B cell (primary cell): ENCODE measurements around the gene CAMTA1. TPM values are rescaled to one million over a fixed set of nuclear protein-coding genes. Genes with fewer than 3 reads are reported as not detected.
"Not testable (repeated sequence)": the region's sequence is repeated elsewhere in the genome, so short reads cannot be mapped to it uniquely, and the experiment has no call there.

ENCODE experiments used
- ATAC-seq: fragments of 200-7000 bp; cut with Tn5 transposase; one replicate; pipeline ENCODE4 v1.10.0; 2021; ENCODE audit warnings: low read depth, mild to moderate bottlenecking, moderate number of reproducible peaks, moderate library complexity
- CTCF ChIA-PET: fragments of 350-600 bp; sonication (Branson Sonifier 250); formaldehyde crosslinking; loops from one replicate; lab custom pipeline; 2021; ENCODE audit warnings: antibody characterized with exemption, inconsistent platforms; lab: Charles Lee
- POLR2A ChIA-PET: fragments of 350-600 bp; sonication (Branson Sonifier 250); formaldehyde crosslinking; loops from one replicate; lab custom pipeline; 2021; ENCODE audit warnings: antibody characterized with exemption; lab: Charles Lee
- DNase-seq: peaks from one replicate; pipeline ENCODE4 v3.0.0; 2013
- H2AFZ ChIP-seq: 2 replicates; pipeline ENCODE4 v1.6.1; 2012; ENCODE audit warnings: mild to moderate bottlenecking, low read depth, low read length; ENCODE audit not compliant: insufficient read depth, poor library complexity, severe bottlenecking
- H3K27ac ChIP-seq, 2 donors: 1 replicate in 1 of 2; 2 replicates in 1 of 2; pipeline ENCODE4 v1.5.1; 2012 to 2013; ENCODE audit warnings: low read length in 2 of 2, mild to moderate bottlenecking in 2 of 2, moderate library complexity in 1 of 2
- H3K27me3 ChIP-seq, 4 experiments: fragments of 200-600 bp in 1 of 4; sonication (generic) in 1 of 4; replicated peaks in 1 of 4; 1 replicate in 2 of 4; 2 replicates in 2 of 4; pipeline versions ENCODE4 v1.6.1 to v1.7.0; 2013 to 2016; ENCODE audit warnings: low read length in 3 of 4, mild to moderate bottlenecking in 2 of 4, mixed read lengths in 1 of 4, moderate library complexity in 1 of 4; ENCODE audit not compliant: insufficient read depth in 4 of 4, control insufficient read depth in 3 of 4; ENCODE audit errors: control extremely low read depth in 1 of 4
- H3K36me3 ChIP-seq, 2 experiments: replicated peaks in 1 of 2; 1 replicate in 1 of 2; 2 replicates in 1 of 2; pipeline versions ENCODE4 v1.6.1 to v1.7.1; 2013; ENCODE audit warnings: low read length in 1 of 2; ENCODE audit not compliant: insufficient read depth in 2 of 2, control insufficient read depth in 1 of 2; ENCODE audit errors: control extremely low read depth in 1 of 2, extremely low read depth in 1 of 2
- H3K4me1 ChIP-seq, 2 donors: fragments of 200-600 bp in 1 of 2; sonication (generic) in 1 of 2; 1 replicate in 1 of 2; 2 replicates in 1 of 2; pipeline versions ENCODE4 v1.5.1 to v1.6.1; 2013 to 2017; ENCODE audit warnings: low read length in 2 of 2; ENCODE audit not compliant: control insufficient read depth in 2 of 2, insufficient read depth in 2 of 2
- H3K4me2 ChIP-seq: replicated peaks from 2 replicates; pipeline ENCODE3; 2012; ENCODE audit warnings: mild to moderate bottlenecking, low read depth, low read length; ENCODE audit not compliant: poor library complexity, severe bottlenecking
- H3K4me3 ChIP-seq, 5 experiments: fragments of 200-600 bp in 1 of 5; sonication (generic) in 1 of 5; 1 replicate in 3 of 5; 2 replicates in 2 of 5; pipeline versions ENCODE4 v1.5.1 to v1.7.0; 2011 to 2016; ENCODE audit warnings: low read length in 4 of 5, mild to moderate bottlenecking in 4 of 5, low read depth in 2 of 5, control low read depth in 1 of 5, moderate library complexity in 1 of 5; ENCODE audit not compliant: insufficient read depth in 1 of 5; ENCODE audit errors: control extremely low read depth in 1 of 5, extremely low read depth in 1 of 5
- H3K79me2 ChIP-seq: fragments of 200-600 bp; sonication (generic); one replicate; pipeline ENCODE4 v1.6.0; 2016; ENCODE audit warnings: low read length; ENCODE audit not compliant: control insufficient read depth, insufficient read depth
- H3K9ac ChIP-seq: fragments of 200-600 bp; sonication (generic); 2 replicates; pipeline ENCODE4 v1.6.1; 2017; ENCODE audit warnings: mild to moderate bottlenecking, low read length, moderate library complexity
- H3K9me3 ChIP-seq, 3 donors: one replicate each; pipeline versions ENCODE4 v1.6.1 to v1.7.1; 2013; ENCODE audit warnings: low read length in 2 of 3; ENCODE audit not compliant: control insufficient read depth in 2 of 3, insufficient read depth in 1 of 3; ENCODE audit errors: control extremely low read depth in 1 of 3
- H4K20me1 ChIP-seq: 2 replicates; pipeline ENCODE4 v1.6.0; 2012; ENCODE audit warnings: mild to moderate bottlenecking, low read length; ENCODE audit not compliant: insufficient read depth, control insufficient read depth, poor library complexity, severe bottlenecking
- H3K27ac Mint-ChIP-seq: one replicate; pipeline ENCODE4 v1.8.0; 2021; ENCODE audit warnings: mixed read lengths
- H3K27me3 Mint-ChIP-seq: one replicate; pipeline ENCODE4 v1.8.0; 2021; ENCODE audit warnings: mixed read lengths
- H3K4me1 Mint-ChIP-seq: one replicate; pipeline ENCODE4 v1.8.0; 2021; ENCODE audit warnings: mixed read lengths
- H3K4me3 Mint-ChIP-seq: one replicate; pipeline ENCODE4 v1.8.0; 2021; ENCODE audit warnings: mixed read lengths
- H3K9me3 Mint-ChIP-seq: one replicate; pipeline ENCODE4 v1.8.0; 2022; ENCODE audit warnings: mixed read lengths; ENCODE audit not compliant: insufficient read depth
- CTCF ChIP-seq: fragments of 200-600 bp; IDR thresholded peaks from one replicate; pipeline ENCODE4 v1.8.0; 2022; ENCODE audit warnings: antibody characterized with exemption, mild to moderate bottlenecking
- EZH2 ChIP-seq: IDR thresholded peaks from 2 replicates; pipeline ENCODE4 v1.6.1; 2012; ENCODE audit warnings: borderline replicate concordance, low read depth, mild to moderate bottlenecking, moderate library complexity, low read length; ENCODE audit not compliant: insufficient read depth, poor library complexity, severe bottlenecking
- WGBS: methylation state at CpG from one replicate; pipeline ENCODE4 v1.1.5; 2013; ENCODE audit warnings: missing lambda C conversion rate; ENCODE audit not compliant: insufficient coverage; 5-methylcytosine and 5-hydroxymethylcytosine counted together
- intact Hi-C: fragments of 100-400 bp; cut with micrococcal nuclease; formaldehyde crosslinking; loops from one replicate; pipeline ENCODE4 v1.10.0; 2022
- polyA plus RNA-seq: library from polyadenylated mRNA; depleted of rRNA; stranded (reverse); fragments of >200 nt; gene quantifications from 2 replicates; pipeline ENCODE4 v1.2.3, GENCODE V29; 2012
- total RNA-seq, 2 donors: library from RNA; stranded (reverse); fragments of 120-200 nt in 1 of 2; gene quantifications; 1 replicate in 1 of 2; 2 replicates in 1 of 2; pipeline versions ENCODE4 v1.2.3 to v1.2.4, GENCODE V29; 2013 to 2022

Gene CAMTA1
- total and polyA plus RNA-seq, 2 donors (not counting 1 experiment from before 2014, with no cell fraction given) = 42.2 to 45.7 TPM

- H3K4me1 ChIP-seq = no peaks in the 10 kb centered on the region
- Mint-ChIP-seq H3K27me3 (peaks cover 21% of the 10 kb centered on the region), H3K4me3 (no peak overlapping the region), H3K4me1 (no peaks in the 10 kb centered on the region), H3K9me3 (peaks cover 5% of the 10 kb centered on the region), H3K27ac (no peak overlapping the region)
- intact Hi-C loops = no loop called here
- ATAC-seq (no peak), DNase-seq (no peak)
- no peak overlapping the region for H3K9ac ChIP-seq
- H3K36me3 ChIP-seq = no peaks in the 10 kb centered on the region
- CTCF ChIA-PET = no interaction called here
- H4K20me1 ChIP-seq = no peaks in the 10 kb centered on the region
- no peak for TF ChIP-seq EZH2
- no peak for TF ChIP-seq CTCF
- H3K79me2 ChIP-seq = no peaks in the 10 kb centered on the region
- WGBS = 70% methylated on average over 3 of the region's 3 CpGs
- H3K4me3 ChIP-seq = no peak overlapping the region
- H3K27ac ChIP-seq = no peak overlapping the region
- H3K4me2 ChIP-seq = no peak overlapping the region
- peaks cover 0 to 4% (median 1%) of the 10 kb centered on the region in 3 donors for H3K9me3 ChIP-seq
- H3K27me3 ChIP-seq = peaks cover 0 to 7% (median 0%) of the 10 kb centered on the region in 4 experiments
- no peak overlapping the region for H2AFZ ChIP-seq
- POLR2A ChIA-PET = no interaction called here
These were observed 542.6 kb downstream of the CAMTA1 start for GRCh38 chr1:7327849-7328248.

GRCh38 chr1:7329868-7330615 lies 544.8 kb downstream of the CAMTA1 start:
- Mint-ChIP-seq H3K27ac (no peak overlapping the region), H3K4me3 (no peak overlapping the region), H3K27me3 (peaks cover 9% of the 10 kb centered on the region), H3K9me3 (peaks cover 5% of the 10 kb centered on the region), H3K4me1 (no peaks in the 10 kb centered on the region)
- Histone ChIP-seq H3K36me3 (no peaks in the 10 kb centered on the region), H3K9me3 (peaks cover 0 to 4% (median 1%) of the 10 kb centered on the region in 3 donors), H3K4me2 (no peak overlapping the region), H3K27ac (no peak overlapping the region), H3K9ac (no peak overlapping the region), H3K27me3 (peaks cover 0 to 6% (median 0%) of the 10 kb centered on the region in 4 experiments), H2AFZ (no peak overlapping the region), H4K20me1 (no peaks in the 10 kb centered on the region), H3K4me1 (no peaks in the 10 kb centered on the region), H3K79me2 (no peaks in the 10 kb centered on the region), H3K4me3 (no peak overlapping the region)
- intact Hi-C loops = no loop called here
- CTCF ChIA-PET = no interaction called here
- no peak for DNase-seq
- ATAC-seq = no peak
- POLR2A ChIA-PET = no interaction called here
- 89% methylated on average over 11 of the region's 15 CpGs for WGBS
- no peak for TF ChIP-seq EZH2
- no peak for TF ChIP-seq CTCF

GRCh38 chr1:7330726-7331125 lies 545.5 kb downstream of the CAMTA1 start:
- H4K20me1 ChIP-seq, H3K36me3 ChIP-seq, H2AFZ ChIP-seq, H3K27me3 Mint-ChIP-seq, ATAC-seq, H3K27me3 ChIP-seq, H3K4me3 Mint-ChIP-seq, H3K9ac ChIP-seq, DNase-seq, H3K4me1 ChIP-seq, H3K4me2 ChIP-seq, H3K27ac ChIP-seq, CTCF ChIA-PET, H3K79me2 ChIP-seq, H3K9me3 Mint-ChIP-seq, POLR2A ChIA-PET, H3K9me3 ChIP-seq, H3K4me1 Mint-ChIP-seq, H3K4me3 ChIP-seq, H3K27ac Mint-ChIP-seq, intact Hi-C loops: not testable (repeated sequence)
- WGBS = 96% methylated on average over 4 of the region's 7 CpGs
